Parathyroid adenoma (tissue), 2 donors: ENCODE data around the gene CEP112.

Experiments
- H2AFZ ChIP-seq: fragments of 300-600 bp; sonication (generic); one replicate; pipeline ENCODE4 v1.7.0; 2017; ENCODE audit warnings: antibody characterized with exemption, mild to moderate bottlenecking
- H3K27ac ChIP-seq: fragments of 300-600 bp; sonication (generic); one replicate; pipeline ENCODE4 v1.7.0; 2017
- H3K27me3 ChIP-seq: fragments of 300-600 bp; sonication (generic); one replicate; pipeline ENCODE4 v1.7.0; 2017; ENCODE audit warnings: low read length; ENCODE audit not compliant: control insufficient read depth, insufficient read depth
- H3K36me3 ChIP-seq: fragments of 300-600 bp; sonication (generic); one replicate; pipeline ENCODE4 v1.7.0; 2017; ENCODE audit warnings: low read length; ENCODE audit not compliant: control insufficient read depth, insufficient read depth
- H3K4me1 ChIP-seq: fragments of 300-600 bp; sonication (generic); one replicate; pipeline ENCODE4 v1.7.0; 2017; ENCODE audit warnings: control low read depth
- H3K4me2 ChIP-seq: fragments of 300-600 bp; sonication (generic); one replicate; pipeline ENCODE4 v1.7.0; 2017; ENCODE audit warnings: low read length
- H3K4me3 ChIP-seq: fragments of 300-600 bp; sonication (generic); one replicate; pipeline ENCODE4 v1.7.0; 2017; ENCODE audit warnings: low read depth, low read length
- H3K79me2 ChIP-seq: fragments of 300-600 bp; sonication (generic); one replicate; pipeline ENCODE4 v1.7.0; 2017; ENCODE audit warnings: control low read depth
- H3K9ac ChIP-seq: fragments of 300-600 bp; sonication (generic); one replicate; pipeline ENCODE4 v1.7.0; 2017; ENCODE audit warnings: mild to moderate bottlenecking
- H3K9me3 ChIP-seq: fragments of 300-600 bp; sonication (generic); one replicate; pipeline ENCODE4 v1.7.0; 2017; ENCODE audit warnings: low read length; ENCODE audit not compliant: control insufficient read depth
- CTCF ChIP-seq: fragments of 300-600 bp; sonication (generic); IDR thresholded peaks from one replicate; pipeline ENCODE4 v1.7.0; 2017; ENCODE audit warnings: antibody characterized with exemption, mild to moderate bottlenecking
- donor health status: primary hyperparathyroidism.

The CEP112 gene

GRCh38 chr17:65618516-65618915 lies 573.4 kb downstream of the CEP112 start:
- H3K9ac ChIP-seq, result no peak overlapping the region
- no peaks in the 10 kb centered on the region for H3K9me3 ChIP-seq
- no peaks in the 10 kb centered on the region for H3K79me2 ChIP-seq
- H3K27ac ChIP-seq, result no peak overlapping the region
- no peak for TF ChIP-seq CTCF
- no peak overlapping the region for H3K4me2 ChIP-seq
- no peaks in the 10 kb centered on the region for H3K36me3 ChIP-seq
- H3K4me1 ChIP-seq, result no peaks in the 10 kb centered on the region
- H2AFZ ChIP-seq, result no peak overlapping the region
- no peaks in the 10 kb centered on the region for H3K27me3 ChIP-seq
- H3K4me3 ChIP-seq, result no peak overlapping the region

- Histone ChIP-seq H3K9ac (no peak overlapping the region), H3K4me3 (no peak overlapping the region), H3K4me1 (no peaks in the 10 kb centered on the region), H3K27ac (no peak overlapping the region), H3K4me2 (no peak overlapping the region), H3K27me3 (no peaks in the 10 kb centered on the region), H2AFZ (no peak overlapping the region), H3K36me3 (no peaks in the 10 kb centered on the region), H3K9me3 (no peaks in the 10 kb centered on the region), H3K79me2 (no peaks in the 10 kb centered on the region)
- no peak for TF ChIP-seq CTCF
Observed at GRCh38 chr17:65617496-65617895, 574.4 kb downstream of the CEP112 start.

- TF ChIP-seq CTCF, result no peak
Observed at GRCh38 chr17:65609749-65610148, 582.2 kb downstream of the CEP112 start.

GRCh38 chr17:65609286-65609685 lies 582.6 kb downstream of the CEP112 start:
- no peak overlapping the region for H3K9ac ChIP-seq
- no peak overlapping the region for H3K4me3 ChIP-seq
- no peaks in the 10 kb centered on the region for H3K9me3 ChIP-seq
- H3K4me1 ChIP-seq, result no peaks in the 10 kb centered on the region
- H3K79me2 ChIP-seq, result no peaks in the 10 kb centered on the region
- no peak overlapping the region for H2AFZ ChIP-seq
- no peak overlapping the region for H3K4me2 ChIP-seq
- no peak for TF ChIP-seq CTCF
- no peaks in the 10 kb centered on the region for H3K36me3 ChIP-seq
- no peak overlapping the region for H3K27ac ChIP-seq
- no peaks in the 10 kb centered on the region for H3K27me3 ChIP-seq

More at GRCh38 chr17:65609749-65610148, 582.2 kb downstream of the CEP112 start:
- no peaks in the 10 kb centered on the region for H3K27me3 ChIP-seq
- no peak overlapping the region for H3K9ac ChIP-seq
- no peak overlapping the region for H2AFZ ChIP-seq
- no peaks in the 10 kb centered on the region for H3K36me3 ChIP-seq
- no peak overlapping the region for H3K4me2 ChIP-seq
- no peak overlapping the region for H3K4me3 ChIP-seq
- H3K9me3 ChIP-seq, result no peaks in the 10 kb centered on the region
- H3K27ac ChIP-seq, result no peak overlapping the region
- no peaks in the 10 kb centered on the region for H3K79me2 ChIP-seq
- no peaks in the 10 kb centered on the region for H3K4me1 ChIP-seq

GRCh38 chr17:65604070-65604469 lies 587.9 kb downstream of the CEP112 start:
- TF ChIP-seq CTCF, result no peak
- Histone ChIP-seq H3K4me3 (no peak overlapping the region), H3K36me3 (no peaks in the 10 kb centered on the region), H3K9ac (no peak overlapping the region), H3K79me2 (no peaks in the 10 kb centered on the region), H2AFZ (no peak overlapping the region), H3K4me2 (no peak overlapping the region), H3K27me3 (no peaks in the 10 kb centered on the region), H3K4me1 (no peaks in the 10 kb centered on the region), H3K27ac (no peak overlapping the region), H3K9me3 (no peaks in the 10 kb centered on the region)
